Renal cortical epithelial cell (primary cell): ENCODE measurements around the gene BCAT1. TPM values are rescaled to one million over a fixed set of nuclear protein-coding genes. Genes with fewer than 3 reads are reported as not detected.
"Not testable (repeated sequence)": the region's sequence is repeated elsewhere in the genome, so short reads cannot be mapped to it uniquely, and the experiment has no call there.

Source experiments
- DNase-seq: peaks from one replicate; pipeline ENCODE4 v3.0.0-alpha.2; 2011; ENCODE audit warnings: low read depth
- total RNA-seq: library from RNA; depleted of rRNA; stranded (reverse); fragments of >200 nt; gene quantifications from 2 replicates; pipeline ENCODE4 v1.2.3, GENCODE V29; 2014

BCAT1 gene
- total RNA-seq, 1 donor from 2014 or later: 22.6 TPM

DNA sequence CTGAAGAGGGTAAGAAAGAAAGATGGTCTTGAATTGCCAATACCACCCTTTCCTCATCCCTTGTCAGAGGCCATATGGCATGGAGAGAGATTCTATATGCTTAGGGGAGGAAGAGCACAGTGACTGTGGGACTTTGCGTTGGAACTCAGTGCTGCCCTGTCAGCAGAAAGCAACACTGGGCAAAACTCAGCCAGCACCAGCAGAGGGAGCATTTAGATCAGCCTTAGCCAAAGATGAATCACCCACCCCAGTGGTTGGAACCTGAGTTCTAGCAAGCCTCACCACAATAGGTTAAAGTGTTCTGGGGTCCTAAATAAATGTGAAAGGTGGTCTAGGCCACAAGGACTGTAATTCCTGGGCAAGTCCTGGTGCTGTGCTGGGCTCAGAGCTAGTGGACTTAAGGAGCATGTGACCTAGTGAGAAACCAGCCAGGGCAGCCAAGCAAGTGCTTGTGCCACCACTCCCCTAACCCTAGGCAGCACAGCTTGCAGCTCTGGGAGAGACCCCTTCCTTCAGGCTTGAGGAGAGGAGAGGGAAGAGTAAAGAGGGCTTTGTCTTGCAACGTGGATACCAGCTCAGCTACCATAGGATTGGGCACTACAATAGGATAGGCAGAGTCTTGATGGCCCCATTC, 11.4 kb upstream of the BCAT1 start:
- peak; percentile 48 for DNase-seq

DNA sequence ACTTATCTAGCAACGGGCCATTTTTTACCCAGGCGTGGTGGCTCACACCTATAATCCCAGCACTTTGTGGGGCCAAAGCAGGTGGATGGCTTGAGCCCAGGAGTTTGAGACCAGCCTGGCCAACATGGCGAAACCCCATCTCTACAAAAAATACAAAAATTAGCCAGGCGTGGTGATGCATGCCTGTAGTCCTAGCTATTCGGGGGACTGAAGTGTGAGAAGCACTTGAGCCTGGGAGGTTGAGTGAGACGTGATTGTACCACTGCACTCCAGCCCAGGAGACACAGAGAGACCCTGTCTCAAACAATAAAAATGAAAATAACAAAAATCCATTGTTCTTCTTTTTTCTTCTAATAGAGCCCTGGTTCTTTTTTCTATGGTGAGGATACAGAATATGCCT, 7.5 kb upstream of the BCAT1 start:
- not testable (repeated sequence) for DNase-seq

DNA sequence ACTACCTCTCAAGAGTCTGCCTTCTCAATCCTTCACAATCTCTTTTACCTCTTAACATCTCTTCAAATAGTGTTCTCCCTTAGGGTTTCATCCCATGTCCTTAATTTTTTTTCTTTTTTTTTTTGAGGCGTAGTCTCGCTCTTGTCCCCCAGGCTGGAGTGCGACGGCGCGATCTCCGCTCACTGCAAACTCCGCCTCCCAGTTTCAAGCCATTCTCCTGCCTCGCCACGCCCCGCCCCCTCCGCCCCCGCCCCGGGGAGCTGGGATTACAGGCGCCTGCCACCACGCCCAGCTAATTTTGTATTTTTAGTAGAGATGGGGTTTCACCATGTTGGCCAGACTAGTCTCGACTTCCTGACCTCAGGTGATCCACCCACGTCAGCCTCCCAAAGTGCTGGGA, 7.0 kb upstream of the BCAT1 start:
- DNase-seq: no peak

DNA sequence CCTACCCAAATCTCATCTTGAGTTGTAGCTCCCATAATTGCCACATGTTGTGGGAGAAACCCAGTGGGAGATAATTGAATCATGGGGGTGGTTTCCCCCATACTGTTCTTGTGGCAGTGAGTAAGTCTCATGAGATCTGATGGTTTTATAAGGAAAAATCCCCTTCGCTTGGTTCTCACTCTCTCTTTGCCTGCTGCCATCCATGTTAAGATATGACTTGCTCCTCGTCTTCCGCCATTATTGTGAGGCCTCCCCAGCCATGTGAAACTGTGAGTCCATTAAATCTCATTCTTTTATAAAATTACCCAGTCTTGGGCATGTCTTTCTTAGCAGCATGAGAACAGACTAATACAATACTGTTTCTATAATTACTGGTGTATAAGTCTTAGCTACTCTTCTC, 6.5 kb upstream of the BCAT1 start:
- no peak for DNase-seq

DNA sequence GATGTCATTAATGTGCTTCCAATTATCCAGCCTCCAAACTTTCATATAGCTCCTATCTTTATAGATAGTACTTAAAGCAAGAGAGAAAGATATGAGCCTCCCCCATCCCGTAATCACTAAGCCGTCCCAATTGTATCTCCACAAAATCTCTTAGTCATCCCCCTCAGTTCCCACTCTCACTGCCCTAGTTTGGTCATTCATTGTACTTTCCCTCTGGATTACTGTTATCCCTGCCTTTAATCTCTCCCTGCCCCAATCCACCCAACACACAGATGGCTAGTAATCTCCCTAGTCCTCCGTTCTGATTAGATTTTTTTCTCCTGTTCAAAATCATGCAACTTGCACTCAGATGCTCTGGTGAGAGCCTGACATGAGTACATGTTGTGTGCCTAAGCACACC, 5.4 kb upstream of the BCAT1 start:
- no peak for DNase-seq

DNA sequence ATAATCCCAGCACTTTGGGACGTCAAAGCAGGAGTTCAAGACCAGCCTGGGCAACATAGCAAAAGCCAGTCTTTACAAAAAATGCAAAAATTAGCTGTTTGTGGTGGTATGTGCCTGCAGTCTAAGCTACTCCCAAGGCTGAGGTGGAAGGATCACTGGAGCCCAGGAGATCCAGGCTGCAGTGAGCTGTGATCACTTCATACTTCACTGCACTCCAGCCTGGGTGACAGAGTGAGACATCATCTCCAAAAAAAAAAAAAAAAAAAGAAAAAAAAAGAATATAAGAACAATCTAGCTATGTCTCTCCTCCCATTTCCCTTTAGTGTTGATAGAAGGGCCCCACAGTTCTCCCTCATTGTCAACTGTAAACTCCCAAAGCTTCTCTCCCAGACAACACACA, 3.5 kb upstream of the BCAT1 start:
- DNase-seq: no peak

DNA sequence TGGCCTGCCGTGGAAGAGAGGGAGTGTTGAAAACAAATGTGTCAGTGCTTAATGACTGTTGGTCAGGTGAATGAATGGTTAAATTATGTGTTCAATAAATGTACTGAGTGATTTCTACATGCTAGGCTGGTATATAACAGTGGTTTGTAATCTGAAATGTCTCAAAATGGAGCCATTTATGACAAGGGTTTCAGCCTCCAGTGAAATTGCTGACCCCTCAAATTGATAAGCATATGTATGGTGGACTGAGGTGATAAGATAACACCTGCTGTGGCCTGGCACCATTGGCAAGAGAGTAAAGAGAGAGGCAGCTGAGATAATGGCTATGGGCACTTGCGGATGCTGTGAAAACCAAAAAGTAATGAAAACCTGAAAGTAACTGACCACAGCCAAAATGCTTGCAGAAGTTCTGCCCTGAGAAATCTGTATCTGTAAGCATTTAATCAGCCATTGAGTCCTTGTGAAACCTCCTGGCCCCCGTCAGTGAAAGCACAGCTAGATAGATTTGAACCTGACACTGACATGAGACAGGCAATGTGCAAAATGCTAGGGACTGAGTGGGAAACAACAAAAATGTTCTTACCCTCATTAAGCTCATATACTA, 1.4 kb upstream of the BCAT1 start:
- no peak for DNase-seq

DNA sequence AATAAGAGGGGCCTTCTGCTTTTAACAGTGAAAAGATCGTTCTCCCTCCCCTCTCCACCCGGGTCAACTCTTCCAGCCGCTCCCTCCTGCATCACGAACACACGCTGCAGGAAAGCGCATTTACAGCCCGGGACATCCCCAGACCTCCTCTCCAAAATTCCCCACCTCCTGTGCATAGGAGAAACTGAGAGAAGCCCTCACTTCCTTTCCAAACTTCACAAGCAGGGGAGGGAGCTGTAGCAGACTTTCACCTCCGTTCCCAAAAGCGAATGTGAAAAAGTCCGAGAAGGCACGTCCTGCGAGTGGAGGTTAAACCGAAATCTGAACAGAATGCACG, 513 bp downstream of the BCAT1 start:
- peak; percentile 11 for DNase-seq

DNA sequence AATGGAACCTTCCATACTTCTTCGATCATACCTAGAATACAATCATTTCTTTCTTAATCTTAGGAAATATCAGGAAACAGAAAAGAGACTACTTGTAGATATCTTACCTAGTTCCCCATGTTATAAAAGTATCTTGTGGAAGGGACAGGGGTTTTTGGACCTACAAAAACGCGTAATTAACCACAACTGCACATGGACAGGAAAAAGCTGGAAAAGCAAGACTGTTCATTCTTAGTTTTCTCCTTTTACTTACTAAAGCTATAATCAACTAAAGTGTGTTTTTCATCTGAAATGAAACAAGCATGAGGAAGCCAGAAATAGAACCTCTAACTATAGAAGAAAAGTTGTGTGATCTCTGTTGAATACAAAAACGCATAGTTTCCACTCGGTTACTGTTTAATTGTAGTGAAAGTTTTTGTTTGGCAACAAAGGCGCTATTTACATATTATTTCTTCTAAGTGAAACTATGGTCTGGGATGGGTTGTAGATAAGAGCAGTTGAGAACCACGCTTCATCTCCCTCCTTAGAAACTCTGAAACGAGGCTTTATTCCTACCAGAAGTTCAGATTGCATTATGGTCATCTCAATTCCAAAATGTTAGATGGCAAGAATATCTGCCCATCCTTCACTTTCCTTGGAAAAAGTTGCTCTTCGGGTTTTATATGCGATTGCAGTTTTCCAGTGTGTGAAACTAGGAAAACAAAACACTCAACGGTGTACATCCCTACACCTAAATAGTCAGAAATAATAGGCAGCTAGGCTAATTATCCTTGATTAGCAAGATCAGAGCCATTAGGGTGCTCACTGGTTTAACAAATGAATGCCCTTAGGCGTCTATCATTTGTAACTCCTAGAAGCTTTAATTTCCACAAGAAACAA, 1.1 kb downstream of the BCAT1 start:
- DNase-seq: no peak

DNA sequence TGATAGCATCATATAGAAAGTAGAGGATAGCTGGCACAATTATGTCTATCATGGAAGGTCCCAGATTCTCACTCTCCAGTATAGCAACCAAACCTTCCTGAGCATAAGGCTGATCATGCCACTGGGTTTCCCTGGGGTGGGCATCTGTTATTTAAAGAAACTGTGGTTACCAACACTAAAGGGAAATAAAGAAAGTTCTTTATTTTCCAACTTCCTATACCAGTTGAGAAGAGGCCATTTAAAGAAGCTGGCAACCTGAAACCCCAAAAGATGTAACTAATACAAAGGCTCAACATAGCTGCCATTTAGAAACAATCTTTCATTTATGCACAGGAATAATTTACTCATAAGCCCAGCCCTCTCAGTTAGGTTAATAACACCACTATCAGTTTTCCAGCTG, 3.1 kb downstream of the BCAT1 start:
- DNase-seq: no peak

DNA sequence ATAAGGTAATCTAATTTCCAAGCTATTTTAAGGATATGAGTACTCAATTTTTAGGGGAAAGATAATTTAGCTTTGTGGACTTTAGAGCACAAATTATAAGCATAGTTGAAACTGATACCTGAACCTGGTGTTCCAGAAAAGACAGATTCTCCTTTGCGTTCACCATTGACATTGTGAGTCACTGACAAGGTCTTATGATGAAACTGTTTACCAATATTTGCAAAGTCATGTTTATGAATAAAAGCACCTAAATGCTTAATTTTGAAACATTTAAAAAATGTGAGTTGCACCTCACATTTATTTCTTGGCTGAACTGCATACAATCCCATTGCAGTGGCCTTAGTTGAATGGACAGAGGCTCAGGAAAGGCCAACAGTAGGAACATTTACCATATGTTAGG, 3.9 kb downstream of the BCAT1 start:
- DNase-seq: no peak

DNA sequence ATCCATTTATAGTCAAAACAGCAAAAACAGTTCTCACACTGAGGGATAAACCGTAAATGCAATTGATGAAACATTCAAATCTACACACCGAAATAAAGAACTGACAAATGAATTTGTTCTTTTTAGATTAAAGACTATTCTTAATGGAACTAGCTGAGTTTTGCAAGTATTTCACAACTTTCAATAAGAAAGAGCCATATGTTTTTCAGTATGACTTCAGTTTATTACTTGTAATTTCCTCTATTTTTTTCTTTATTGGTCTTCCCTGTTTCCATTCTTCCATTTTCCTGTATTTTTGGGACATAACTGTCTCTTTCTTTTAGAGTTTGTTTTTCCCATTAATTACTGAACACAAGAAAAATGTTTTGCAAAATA, 4.3 kb downstream of the BCAT1 start:
- no peak for DNase-seq

DNA sequence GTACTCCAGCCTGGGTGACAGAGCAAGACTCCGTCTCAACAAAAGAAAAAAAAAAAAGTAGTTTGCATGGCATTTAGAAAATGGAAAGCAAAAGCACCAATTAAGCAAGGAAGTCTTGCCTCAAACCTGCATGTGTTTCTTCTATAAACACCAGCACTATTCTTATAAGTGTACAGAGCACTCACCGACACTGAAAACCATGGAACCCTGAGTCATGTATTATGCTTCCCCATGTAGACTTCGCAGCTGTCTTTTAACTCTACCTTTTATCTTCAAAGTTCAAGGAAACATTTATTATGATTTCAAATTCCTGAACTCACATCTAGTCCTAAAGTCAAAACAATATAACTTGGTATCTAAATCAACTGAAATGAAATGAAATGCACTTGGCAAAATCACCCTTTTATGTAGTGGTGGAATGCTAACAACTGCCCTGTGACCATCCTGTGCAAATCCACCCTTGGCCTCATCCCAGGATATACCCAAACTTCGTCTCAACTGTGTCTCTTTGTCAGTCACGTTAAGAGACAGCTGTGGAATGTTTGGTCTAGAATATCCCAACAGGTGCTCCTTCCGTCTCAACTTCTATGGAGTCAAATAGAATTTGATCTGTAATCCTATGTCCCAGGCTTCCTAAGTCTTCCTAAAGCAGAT, 4.8 kb downstream of the BCAT1 start:
- no peak for DNase-seq

DNA sequence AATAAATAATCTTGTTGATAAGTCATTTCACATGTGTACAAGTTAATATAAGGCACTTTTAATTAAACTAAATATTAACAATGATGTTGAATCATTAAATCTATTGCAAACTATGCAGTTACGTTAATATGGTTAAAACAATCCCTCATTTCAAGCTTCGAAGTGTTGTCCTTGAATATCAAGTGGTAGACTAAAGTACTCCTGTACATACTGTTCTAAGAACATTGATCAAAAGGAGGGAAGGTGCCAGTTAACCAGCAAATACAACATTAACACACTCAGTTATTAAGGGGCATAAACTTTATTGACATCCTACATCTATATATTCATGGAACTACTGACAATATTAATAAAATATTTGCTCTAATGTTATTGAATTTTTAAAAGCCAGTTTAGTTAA, 8.7 kb downstream of the BCAT1 start:
- no peak for DNase-seq

DNA sequence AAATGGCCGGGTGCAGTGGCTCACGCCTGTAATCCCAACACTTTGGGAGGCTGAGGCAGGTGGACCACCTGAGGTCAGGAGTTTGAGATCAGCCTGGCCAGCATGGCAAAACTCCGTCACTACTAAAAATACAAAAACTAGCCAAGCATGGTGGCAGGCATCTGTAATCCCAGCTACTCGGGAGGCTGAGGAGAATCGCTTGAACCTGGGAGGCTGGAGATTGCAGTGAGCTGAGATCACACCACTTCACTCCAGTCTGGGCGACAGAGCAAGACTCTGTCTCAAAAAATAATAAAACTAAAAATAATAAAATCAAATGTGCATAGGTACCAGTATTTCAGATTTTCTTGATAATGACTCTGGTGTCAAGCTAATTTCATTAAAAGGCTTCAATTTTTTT, 9.3 kb downstream of the BCAT1 start:
- DNase-seq: not testable (repeated sequence)

DNA sequence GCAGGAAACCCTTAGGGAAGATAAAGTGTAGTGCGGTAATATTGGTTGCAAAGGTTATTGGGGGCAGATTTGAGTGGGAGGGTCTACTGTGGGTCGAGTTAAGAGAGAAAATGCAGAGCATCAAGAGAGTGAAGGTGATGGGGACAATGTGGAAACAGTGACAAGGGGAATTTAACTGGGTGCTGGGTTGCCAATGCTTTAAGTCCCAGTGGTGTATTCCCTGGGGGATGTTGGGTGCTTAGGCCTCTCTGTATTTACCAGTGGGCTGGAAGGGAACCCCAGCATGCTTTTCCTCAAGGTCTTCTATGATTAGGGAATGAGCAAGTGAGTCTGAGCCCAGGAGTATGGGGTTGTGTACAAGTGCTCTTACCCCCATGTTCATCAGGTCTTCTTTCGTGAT, 10.6 kb downstream of the BCAT1 start:
- DNase-seq: no peak

DNA sequence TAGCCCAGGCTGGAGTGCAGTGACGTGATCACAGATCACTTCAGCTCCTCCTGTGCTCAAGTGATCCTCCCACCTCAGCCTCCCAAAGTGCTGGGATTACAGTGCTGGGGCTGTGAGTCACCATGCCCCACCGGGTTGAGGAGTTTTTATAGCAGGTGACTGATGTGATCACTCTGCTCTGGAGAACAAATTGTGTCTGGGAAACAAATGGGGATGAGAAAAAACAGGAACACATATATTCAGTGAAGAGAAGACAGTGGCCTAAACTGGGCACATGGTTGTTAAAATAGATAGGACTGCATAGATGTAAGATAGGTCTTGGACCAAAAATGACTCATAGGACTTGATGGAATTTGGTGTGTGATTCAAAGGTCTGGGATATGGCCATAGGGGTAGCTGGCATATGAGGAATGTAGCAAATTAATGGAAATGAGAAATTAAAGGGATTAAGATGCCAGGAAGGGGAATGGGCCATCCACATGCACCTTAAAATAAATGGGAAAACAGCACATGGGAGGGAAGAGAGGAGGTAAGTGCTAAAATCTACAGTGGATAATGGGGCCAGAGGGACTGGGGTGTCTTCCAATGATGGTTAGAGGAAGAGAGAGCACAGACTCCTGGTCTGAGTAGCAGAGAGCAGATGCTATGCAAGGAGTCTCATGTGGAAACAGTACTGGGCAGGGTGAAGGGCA, 11.2 kb downstream of the BCAT1 start:
- peak; percentile 34 for DNase-seq

DNA sequence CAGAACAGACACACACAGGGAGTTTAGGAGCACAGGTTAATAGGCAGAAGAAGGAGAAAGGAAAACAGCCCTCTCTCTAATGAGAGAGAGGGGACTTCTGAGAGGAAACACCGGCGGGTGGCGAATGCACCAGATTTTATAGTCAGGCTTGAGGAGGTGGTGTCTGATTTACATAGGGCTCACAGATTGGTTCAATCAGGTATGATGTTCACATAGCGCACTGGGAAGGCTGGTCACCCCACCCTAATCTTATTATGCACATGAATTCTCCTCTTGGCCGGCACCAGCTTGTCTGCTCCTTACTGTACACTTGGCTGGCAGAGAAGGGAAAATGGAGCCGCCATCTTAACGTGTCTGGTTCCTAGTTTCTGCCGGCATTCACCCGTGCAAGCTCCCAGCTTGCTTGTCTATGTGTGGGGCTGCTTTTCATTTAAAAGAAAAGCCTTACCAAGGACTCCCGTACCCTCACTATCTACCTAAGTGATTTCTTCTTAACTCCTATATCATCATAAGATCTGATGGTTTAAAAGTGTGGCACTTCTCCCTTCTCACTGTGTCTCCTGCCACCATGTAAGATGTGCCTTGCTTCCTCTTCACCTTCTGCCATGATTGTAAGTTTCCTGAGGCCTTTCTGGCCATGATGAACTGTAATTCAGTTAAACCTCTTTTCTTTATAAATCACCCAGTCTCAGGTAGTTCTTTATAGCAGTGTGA, 15.1 kb downstream of the BCAT1 start:
- no peak for DNase-seq

DNA sequence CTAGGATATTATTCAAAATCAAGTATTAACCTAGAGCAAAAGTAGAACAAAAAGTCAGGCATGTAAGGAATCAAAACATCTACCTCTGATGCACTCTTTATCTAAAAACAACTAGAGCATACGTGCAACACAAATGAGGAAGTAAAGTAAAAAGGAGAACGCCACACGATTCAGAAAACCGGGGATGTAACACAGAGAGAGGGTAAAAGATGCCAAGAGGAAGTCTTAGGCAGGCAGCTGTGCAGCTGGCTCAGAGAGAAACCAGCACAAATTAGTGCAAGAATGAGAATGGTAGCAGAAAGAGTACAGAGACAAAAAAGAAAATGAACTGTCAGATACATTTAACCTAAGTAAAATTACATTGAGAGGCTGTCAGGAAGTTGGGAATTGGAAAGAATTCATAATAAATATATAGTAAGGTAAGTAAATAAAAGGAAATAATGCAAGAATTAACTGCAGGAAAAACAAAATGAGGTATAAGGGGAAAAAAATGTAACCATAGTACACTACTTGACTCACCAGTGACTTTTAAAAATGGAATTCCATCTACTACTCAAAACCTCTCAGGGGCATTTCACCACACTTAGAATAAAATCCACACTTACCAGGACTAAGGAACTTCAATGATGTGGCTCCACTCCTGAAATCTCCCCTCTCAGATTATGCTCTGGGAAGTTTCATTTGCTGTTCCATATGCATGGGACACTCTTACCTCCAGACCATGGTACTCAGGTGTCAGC, 17.1 kb downstream of the BCAT1 start:
- no peak for DNase-seq

DNA sequence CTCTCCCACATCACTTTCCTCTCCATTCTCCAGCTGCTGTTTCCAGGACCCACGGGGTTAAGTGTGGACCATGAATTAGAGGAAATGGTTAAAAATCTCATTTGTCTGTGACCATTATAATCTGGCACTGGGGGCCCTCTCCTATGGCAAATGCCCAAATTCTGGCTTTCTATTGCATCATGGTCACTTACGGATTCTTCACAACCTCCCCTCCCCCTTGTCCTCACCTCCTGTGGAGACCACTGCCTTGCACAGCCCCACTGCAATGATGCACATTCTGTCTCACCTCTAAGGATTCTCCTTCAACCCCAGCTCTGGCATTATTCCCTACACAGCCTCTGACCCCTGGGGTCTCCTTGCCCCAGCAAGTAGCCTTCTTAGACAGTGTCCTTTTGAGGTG, 18.9 kb downstream of the BCAT1 start:
- no peak for DNase-seq
